ENCODE measurements around the gene CELF4. TPM values are rescaled to one million over a fixed set of nuclear protein-coding genes. Genes with fewer than 3 reads are reported as not detected.

The CELF4 gene
- total and polyA plus RNA-seq, 4 donors = 0.24 to 3.0 (median 1.3) TPM

DNA sequence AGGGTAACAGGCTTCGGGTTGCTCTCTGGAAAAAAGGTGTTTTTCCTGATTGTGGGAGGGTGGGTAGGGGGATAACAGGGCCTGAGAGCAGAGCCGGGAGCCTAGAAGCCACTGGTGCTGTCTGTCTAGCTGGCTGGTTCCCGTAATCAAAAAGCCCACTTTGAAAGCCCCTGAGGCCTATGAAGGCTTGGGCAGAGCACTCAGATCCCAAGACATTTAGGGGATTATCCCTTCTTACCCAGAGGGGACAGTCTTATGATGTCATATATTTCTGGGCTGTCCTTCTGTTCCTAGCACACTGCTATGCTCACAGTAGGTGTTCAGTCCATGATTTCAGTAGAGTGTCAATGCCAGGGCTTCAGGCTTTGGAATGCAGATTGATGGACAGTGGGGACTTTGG, 45.1 kb downstream of the CELF4 start:
- 67 to 85% methylated on average over 3 of the region's 3 CpGs for WGBS, 2 donors
- DNase-seq (no peak), ATAC-seq (ENCODE audit: insufficient read depth, low FRiP score) (no peak)
- Histone ChIP-seq H3K27ac (ENCODE audit: low read depth in 1 of 2, low read length in 1 of 2) (no peak overlapping the region), H3K27me3 (ENCODE audit: control insufficient read depth in 3 of 3, insufficient read depth in 3 of 3, low read length in 2 of 3) (peaks cover 5 to 21% (median 10%) of the 10 kb centered on the region in 3 donors), H3K9ac (ENCODE audit: insufficient read depth in 1 of 2, low read length in 2 of 2) (no peak overlapping the region), H3K36me3 (ENCODE audit: control insufficient read depth in 4 of 4, insufficient read depth in 4 of 4, low read length in 4 of 4) (no peaks in the 10 kb centered on the region), H3K4me3 (no peak overlapping the region), H3K4me1 (ENCODE audit: control insufficient read depth in 5 of 5, insufficient read depth in 5 of 5, low read length in 5 of 5) (peaks cover 0 to 13% (median 0%) of the 10 kb centered on the region in 5 donors), H3K9me3 (ENCODE audit: control insufficient read depth in 4 of 4, insufficient read depth in 3 of 4, low read length in 3 of 4) (peaks cover 0 to 3% (median 0%) of the 10 kb centered on the region in 4 donors)
- TF ChIP-seq, protein P1, sequence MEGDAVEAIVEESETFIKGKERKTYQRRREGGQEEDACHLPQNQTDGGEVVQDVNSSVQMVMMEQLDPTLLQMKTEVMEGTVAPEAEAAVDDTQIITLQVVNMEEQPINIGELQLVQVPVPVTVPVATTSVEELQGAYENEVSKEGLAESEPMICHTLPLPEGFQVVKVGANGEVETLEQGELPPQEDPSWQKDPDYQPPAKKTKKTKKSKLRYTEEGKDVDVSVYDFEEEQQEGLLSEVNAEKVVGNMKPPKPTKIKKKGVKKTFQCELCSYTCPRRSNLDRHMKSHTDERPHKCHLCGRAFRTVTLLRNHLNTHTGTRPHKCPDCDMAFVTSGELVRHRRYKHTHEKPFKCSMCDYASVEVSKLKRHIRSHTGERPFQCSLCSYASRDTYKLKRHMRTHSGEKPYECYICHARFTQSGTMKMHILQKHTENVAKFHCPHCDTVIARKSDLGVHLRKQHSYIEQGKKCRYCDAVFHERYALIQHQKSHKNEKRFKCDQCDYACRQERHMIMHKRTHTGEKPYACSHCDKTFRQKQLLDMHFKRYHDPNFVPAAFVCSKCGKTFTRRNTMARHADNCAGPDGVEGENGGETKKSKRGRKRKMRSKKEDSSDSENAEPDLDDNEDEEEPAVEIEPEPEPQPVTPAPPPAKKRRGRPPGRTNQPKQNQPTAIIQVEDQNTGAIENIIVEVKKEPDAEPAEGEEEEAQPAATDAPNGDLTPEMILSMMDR (IDR thresholded peaks at IDR 0.05; ENCODE audit: control extremely low read depth, extremely low read depth) = no peak

DNA sequence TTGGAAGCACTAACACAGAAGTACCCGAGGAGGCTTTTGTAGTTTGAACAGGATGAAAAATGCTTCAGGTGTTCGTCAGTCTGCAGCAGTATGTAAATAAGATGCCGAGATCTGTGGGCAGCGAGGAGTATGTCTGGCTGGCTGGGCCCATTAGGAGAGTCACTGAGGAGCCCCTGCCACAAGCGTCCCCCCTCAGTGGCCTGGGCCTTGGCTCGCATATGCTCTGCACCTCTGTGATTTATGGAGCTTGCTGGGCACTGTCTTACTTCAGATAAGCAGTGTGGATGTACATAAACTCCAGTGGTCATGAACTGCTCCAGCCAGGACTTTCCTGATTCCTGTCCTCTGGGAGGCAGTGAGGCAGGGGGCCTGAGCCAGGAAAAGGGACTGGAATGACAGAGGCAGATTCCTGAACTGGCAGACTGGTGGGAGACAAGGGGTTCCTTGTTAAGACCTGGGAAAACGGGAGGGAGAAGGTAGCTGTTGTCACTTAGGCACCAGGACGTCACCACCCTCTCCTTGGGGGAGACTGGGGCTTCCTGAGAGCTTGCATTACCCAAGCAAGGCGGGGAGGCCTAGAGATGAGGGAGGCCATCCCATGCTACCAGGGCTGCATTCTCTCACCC, 46.0 kb downstream of the CELF4 start:
- WGBS, 2 donors = 64 to 84% methylated on average over 9 of the region's 9 CpGs
- H3K27ac ChIP-seq (ENCODE audit: low read depth in 1 of 2, low read length in 1 of 2) = no peak overlapping the region
- peaks cover 0 to 13% (median 0%) of the 10 kb centered on the region in 5 donors for H3K4me1 ChIP-seq (ENCODE audit: control insufficient read depth in 5 of 5, insufficient read depth in 5 of 5, low read length in 5 of 5)
- TF ChIP-seq, protein P1 (IDR thresholded peaks at IDR 0.05; ENCODE audit: control extremely low read depth, extremely low read depth) = no peak
- no peaks in the 10 kb centered on the region for H3K36me3 ChIP-seq (ENCODE audit: control insufficient read depth in 4 of 4, insufficient read depth in 4 of 4, low read length in 4 of 4)
- no peak overlapping the region for H3K9ac ChIP-seq (ENCODE audit: insufficient read depth in 1 of 2, low read length in 2 of 2)
- no peak overlapping the region for H3K4me3 ChIP-seq
- H3K27me3 ChIP-seq (ENCODE audit: control insufficient read depth in 3 of 3, insufficient read depth in 3 of 3, low read length in 2 of 3) = peaks cover 3 to 13% (median 7%) of the 10 kb centered on the region in 3 donors
- ATAC-seq (ENCODE audit: insufficient read depth, low FRiP score) (no peak), DNase-seq (no peak)
- H3K9me3 ChIP-seq (ENCODE audit: control insufficient read depth in 4 of 4, insufficient read depth in 3 of 4, low read length in 3 of 4) = no peaks in the 10 kb centered on the region

DNA sequence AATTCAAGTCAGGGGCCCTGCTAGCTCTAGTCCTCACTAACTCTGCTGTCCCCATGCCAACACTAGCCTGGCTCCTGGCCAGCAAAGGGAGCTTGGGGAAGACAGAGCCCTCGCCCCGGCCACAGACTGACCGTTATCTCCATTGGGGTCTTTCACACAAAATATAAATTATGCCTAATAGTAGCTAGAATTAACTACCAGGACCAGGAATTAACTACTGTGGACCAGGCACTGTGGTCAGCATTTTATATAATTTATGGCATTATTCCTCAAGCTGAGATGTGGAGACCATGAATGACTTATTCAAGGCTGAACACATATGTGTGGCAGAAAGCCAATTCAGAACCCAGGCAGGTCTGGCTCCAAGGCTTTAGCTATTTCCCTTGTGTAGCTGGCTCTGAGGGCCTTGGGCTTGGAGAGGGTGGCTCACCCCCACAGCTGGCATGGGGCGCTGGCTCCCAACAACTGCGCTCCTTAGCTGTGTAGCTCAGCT, 49.2 kb downstream of the CELF4 start:
- Histone ChIP-seq H3K27me3 (ENCODE audit: control insufficient read depth in 3 of 3, insufficient read depth in 3 of 3, low read length in 2 of 3) (no peaks in the 10 kb centered on the region), H3K4me1 (ENCODE audit: control insufficient read depth in 5 of 5, insufficient read depth in 5 of 5, low read length in 5 of 5) (peaks cover 0 to 22% (median 0%) of the 10 kb centered on the region in 5 donors), H3K36me3 (ENCODE audit: control insufficient read depth in 4 of 4, insufficient read depth in 4 of 4, low read length in 4 of 4) (no peaks in the 10 kb centered on the region), H3K9me3 (ENCODE audit: control insufficient read depth in 4 of 4, insufficient read depth in 3 of 4, low read length in 3 of 4) (no peaks in the 10 kb centered on the region), H3K27ac (ENCODE audit: low read depth in 1 of 2, low read length in 1 of 2) (no peak overlapping the region), H3K4me3 (no peak overlapping the region), H3K9ac (ENCODE audit: insufficient read depth in 1 of 2, low read length in 2 of 2) (no peak overlapping the region)
- TF ChIP-seq, protein P1 (IDR thresholded peaks at IDR 0.05; ENCODE audit: control extremely low read depth, extremely low read depth) = no peak
- ATAC-seq (ENCODE audit: insufficient read depth, low FRiP score) (no peak), DNase-seq (peak; percentile 68 to 73 (median 71))
- 83 to 94% methylated on average over 5 of the region's 5 CpGs for WGBS, 2 donors
